Upper lobe of right lung (tissue), 1 donor: ENCODE data around the gene ANKMY1. TPM values are rescaled to one million over a fixed set of nuclear protein-coding genes. Genes with fewer than 3 reads are reported as not detected.

Experiments used
- ATAC-seq: fragments of 200-7000 bp; cut with Tn5 transposase; one replicate; pipeline ENCODE4 v1.9.1; 2020; ENCODE audit warnings: mild to moderate bottlenecking, moderate library complexity
- DNase-seq: peaks from one replicate; pipeline ENCODE4 v3.0.0-alpha.2; 2020
- H3K27ac ChIP-seq: fragments of 200-600 bp; one replicate; pipeline ENCODE4 v1.8.0; 2022
- H3K27me3 ChIP-seq: fragments of 200-600 bp; one replicate; pipeline ENCODE4 v1.8.0; 2022; ENCODE audit warnings: mild to moderate bottlenecking
- H3K36me3 ChIP-seq: fragments of 200-600 bp; one replicate; pipeline ENCODE4 v1.8.0; 2022
- H3K4me1 ChIP-seq: fragments of 200-600 bp; one replicate; pipeline ENCODE4 v1.8.0; 2022
- H3K4me3 ChIP-seq: fragments of 200-600 bp; one replicate; pipeline ENCODE4 v1.8.0; 2022; ENCODE audit warnings: mild to moderate bottlenecking
- H3K9me3 ChIP-seq: fragments of 200-600 bp; one replicate; pipeline ENCODE4 v1.8.0; 2022
- CTCF ChIP-seq: fragments of 200-600 bp; IDR thresholded peaks from one replicate; pipeline ENCODE4 v1.8.0; 2022; ENCODE audit warnings: antibody characterized with exemption
- intact Hi-C: fragments of 100-400 bp; cut with DNase I; formaldehyde crosslinking; loops from one replicate; pipeline ENCODE4 v1.11.0; 2022
- total RNA-seq: library from RNA; stranded (reverse); fragmentation: NEBNext Ultra II Directional; extraction: Animal tissue kit (Norgen Biotek cat#: 25700); gene quantifications from one replicate; pipeline ENCODE4 v1.2.1, GENCODE V29; 2021
- donor health status: DM: no; HTN: yes; CAD: no; lungs with severe emphysema.

Gene ANKMY1
- total RNA-seq, 1 donor from 2014 or later: 19.3 TPM

GRCh38 chr2:240481720-240482119 lies 76.1 kb downstream of the ANKMY1 start:
- peak; percentile 58 for DNase-seq
- ATAC-seq: no peak
- intact Hi-C loops: no loop called here
- no peak overlapping the region for H3K4me3 ChIP-seq
- no peaks in the 10 kb centered on the region for H3K4me1 ChIP-seq
- no peak overlapping the region for H3K27ac ChIP-seq
- H3K27me3 ChIP-seq: no peaks in the 10 kb centered on the region
- no peak for TF ChIP-seq CTCF
- no peaks in the 10 kb centered on the region for H3K9me3 ChIP-seq
- no peaks in the 10 kb centered on the region for H3K36me3 ChIP-seq

GRCh38 chr2:240480834-240481623 lies 76.8 kb downstream of the ANKMY1 start:
- DNase-seq: peak; percentile 60
- intact Hi-C loops: no loop called here
- ATAC-seq: peak; percentile 5
- no peaks in the 10 kb centered on the region for H3K36me3 ChIP-seq
- no peak overlapping the region for H3K4me3 ChIP-seq
- H3K27me3 ChIP-seq: no peaks in the 10 kb centered on the region
- no peak overlapping the region for H3K27ac ChIP-seq
- no peaks in the 10 kb centered on the region for H3K4me1 ChIP-seq
- TF ChIP-seq CTCF: no peak
- peaks cover 4% of the 10 kb centered on the region for H3K9me3 ChIP-seq

GRCh38 chr2:240479111-240479501 lies 78.7 kb downstream of the ANKMY1 start:
- Histone ChIP-seq H3K27ac (no peak overlapping the region), H3K4me3 (no peak overlapping the region), H3K4me1 (no peaks in the 10 kb centered on the region), H3K36me3 (no peaks in the 10 kb centered on the region), H3K27me3 (no peaks in the 10 kb centered on the region), H3K9me3 (peaks cover 8% of the 10 kb centered on the region)
- ATAC-seq (no peak), DNase-seq (peak; percentile 59)
- intact Hi-C loops: no loop called here
- no peak for TF ChIP-seq CTCF

- peaks cover 13% of the 10 kb centered on the region for H3K9me3 ChIP-seq
- H3K4me3 ChIP-seq: no peak overlapping the region
- ATAC-seq (no peak), DNase-seq (peak; percentile 52)
- TF ChIP-seq CTCF: no peak
- no peaks in the 10 kb centered on the region for H3K4me1 ChIP-seq
- intact Hi-C loops: no loop called here
- no peaks in the 10 kb centered on the region for H3K27me3 ChIP-seq
- H3K36me3 ChIP-seq: no peaks in the 10 kb centered on the region
- no peak overlapping the region for H3K27ac ChIP-seq
These were observed 79.3 kb downstream of the ANKMY1 start for GRCh38 chr2:240478346-240479110.

- Histone ChIP-seq H3K4me3 (no peak overlapping the region), H3K9me3 (peaks cover 19% of the 10 kb centered on the region), H3K27ac (no peak overlapping the region), H3K4me1 (no peaks in the 10 kb centered on the region), H3K36me3 (no peaks in the 10 kb centered on the region), H3K27me3 (no peaks in the 10 kb centered on the region)
- DNase-seq: no peak
- TF ChIP-seq CTCF: no peak
- intact Hi-C loops: no loop called here
- no peak for ATAC-seq
These were observed 79.9 kb downstream of the ANKMY1 start for GRCh38 chr2:240477916-240478315.
